Neural crest cell (in vitro differentiated cells): ENCODE measurements around the gene SHISA8. TPM values are rescaled to one million over a fixed set of nuclear protein-coding genes. Genes with fewer than 3 reads are reported as not detected.

Source experiments
- DNase-seq: peaks from one replicate; pipeline ENCODE4 v3.0.0; 2021; ENCODE audit warnings: low read depth, mixed read lengths, low spot score
- H3K27ac Mint-ChIP-seq: one replicate; pipeline ENCODE4 v1.8.0; 2021; ENCODE audit warnings: mild to moderate bottlenecking, mixed read lengths; ENCODE audit not compliant: unreplicated experiment
- H3K27me3 Mint-ChIP-seq: 2 replicates; pipeline ENCODE4 v1.8.0; 2021; ENCODE audit warnings: low read depth, mild to moderate bottlenecking, mixed read lengths
- H3K36me3 Mint-ChIP-seq: 2 replicates; pipeline ENCODE4 v1.8.0; 2021; ENCODE audit warnings: low read depth, mild to moderate bottlenecking, mixed read lengths
- H3K4me1 Mint-ChIP-seq: 2 replicates; pipeline ENCODE4 v1.8.0; 2021; ENCODE audit warnings: mixed read lengths
- H3K4me3 Mint-ChIP-seq: one replicate; pipeline ENCODE4 v1.8.0; 2021; ENCODE audit warnings: mild to moderate bottlenecking, mixed read lengths
- H3K9me3 Mint-ChIP-seq: 2 replicates; pipeline ENCODE4 v1.8.0; 2021; ENCODE audit warnings: mixed read lengths
- microRNA-seq: library from miRNA; unstranded; fragments of <30 nt; microRNA quantifications from one replicate; pipeline ENCODE4, GENCODE V29; 2020
- total RNA-seq: library from RNA; stranded (reverse); gene quantifications from 2 replicates; pipeline ENCODE4 v1.2.1, GENCODE V29; 2021
- TF ChIP-seq, protein P1 (sequence below): fragments of 200-600 bp; sonication (generic); conservative IDR thresholded peaks from 2 replicates; pipeline ENCODE4 v1.5.0; 2021; ENCODE audit warnings: antibody characterized with exemption, mild to moderate bottlenecking

Gene SHISA8
- total RNA-seq, 1 donor from 2014 or later, result 0.19 TPM

DNA sequence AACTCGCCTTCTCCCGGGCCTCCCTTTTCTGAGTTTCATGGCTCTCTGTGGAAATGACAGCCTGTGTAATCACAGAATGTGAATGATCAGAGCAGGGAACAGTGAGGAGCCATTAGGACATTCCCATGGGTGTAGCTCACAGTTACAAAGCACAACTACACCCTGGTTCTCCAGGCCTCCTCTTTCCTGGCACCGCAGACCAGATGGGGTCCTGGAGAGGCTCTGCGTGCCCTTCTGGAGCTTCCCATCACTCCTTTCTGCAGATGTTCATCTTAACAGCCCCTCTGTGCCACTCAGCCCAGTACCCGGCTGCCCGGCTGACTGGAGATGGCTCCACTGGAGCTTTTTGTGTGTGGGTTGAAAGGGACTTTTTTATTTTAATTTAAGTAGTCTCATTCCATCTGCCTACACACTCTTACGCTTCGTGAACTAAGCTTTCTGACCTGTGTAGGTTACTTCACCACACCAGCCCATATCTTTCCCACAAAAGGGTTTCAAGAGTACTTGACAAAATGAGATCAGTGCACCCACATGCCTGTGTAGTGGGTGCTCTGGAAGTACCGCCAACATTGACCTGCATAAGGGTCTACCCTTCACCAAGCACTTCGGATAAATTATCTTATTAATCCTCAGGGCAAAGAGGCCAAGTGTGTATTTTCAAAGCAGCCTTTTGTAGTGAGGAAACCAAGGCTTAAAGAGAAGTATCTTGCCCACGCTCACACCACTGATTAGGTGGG is 52.2 kb downstream of the SHISA8 start:
- no peaks in the 10 kb centered on the region for H3K27me3 Mint-ChIP-seq
- peak overlapping the region; percentile 78 for H3K27ac Mint-ChIP-seq
- peaks cover 36% of the 10 kb centered on the region for H3K4me1 Mint-ChIP-seq
- TF ChIP-seq, protein P1, sequence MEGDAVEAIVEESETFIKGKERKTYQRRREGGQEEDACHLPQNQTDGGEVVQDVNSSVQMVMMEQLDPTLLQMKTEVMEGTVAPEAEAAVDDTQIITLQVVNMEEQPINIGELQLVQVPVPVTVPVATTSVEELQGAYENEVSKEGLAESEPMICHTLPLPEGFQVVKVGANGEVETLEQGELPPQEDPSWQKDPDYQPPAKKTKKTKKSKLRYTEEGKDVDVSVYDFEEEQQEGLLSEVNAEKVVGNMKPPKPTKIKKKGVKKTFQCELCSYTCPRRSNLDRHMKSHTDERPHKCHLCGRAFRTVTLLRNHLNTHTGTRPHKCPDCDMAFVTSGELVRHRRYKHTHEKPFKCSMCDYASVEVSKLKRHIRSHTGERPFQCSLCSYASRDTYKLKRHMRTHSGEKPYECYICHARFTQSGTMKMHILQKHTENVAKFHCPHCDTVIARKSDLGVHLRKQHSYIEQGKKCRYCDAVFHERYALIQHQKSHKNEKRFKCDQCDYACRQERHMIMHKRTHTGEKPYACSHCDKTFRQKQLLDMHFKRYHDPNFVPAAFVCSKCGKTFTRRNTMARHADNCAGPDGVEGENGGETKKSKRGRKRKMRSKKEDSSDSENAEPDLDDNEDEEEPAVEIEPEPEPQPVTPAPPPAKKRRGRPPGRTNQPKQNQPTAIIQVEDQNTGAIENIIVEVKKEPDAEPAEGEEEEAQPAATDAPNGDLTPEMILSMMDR, result no peak
- H3K9me3 Mint-ChIP-seq, result no peaks in the 10 kb centered on the region
- peaks cover 9% of the 10 kb centered on the region for H3K36me3 Mint-ChIP-seq
- H3K4me3 Mint-ChIP-seq, result no peak overlapping the region
- no peak for DNase-seq

DNA sequence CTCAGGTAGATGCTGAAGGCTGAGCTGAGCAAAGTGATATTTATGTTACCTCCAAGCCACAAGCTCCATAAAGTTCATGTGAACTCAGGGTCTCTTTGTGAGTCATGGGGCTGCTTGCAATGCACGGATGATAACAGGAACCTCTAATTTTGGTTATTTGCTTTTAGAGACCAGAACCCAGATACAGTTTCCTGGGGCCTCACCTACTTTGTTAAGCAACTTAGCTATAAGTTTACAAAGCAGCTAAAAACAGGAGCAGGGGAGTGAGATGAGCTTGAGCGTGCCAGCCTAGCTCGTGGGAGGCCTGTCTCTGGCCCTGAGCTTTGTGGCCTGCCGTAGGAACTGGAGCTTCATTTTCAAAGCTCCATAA is 52.7 kb downstream of the SHISA8 start:
- Mint-ChIP-seq H3K4me1 (peaks cover 40% of the 10 kb centered on the region), H3K27me3 (no peaks in the 10 kb centered on the region), H3K36me3 (peaks cover 9% of the 10 kb centered on the region), H3K9me3 (no peaks in the 10 kb centered on the region), H3K27ac (no peak overlapping the region), H3K4me3 (no peak overlapping the region)
- no peak for DNase-seq
- TF ChIP-seq, protein P1, result no peak

Small RNA genes within 50 kb of the gene (microRNA-seq; reads per million reads assigned to microRNA genes)
- 359 reads per million, percentile 73 among the genes with 10 or more reads in this experiment for gene MIR33A

Other genes with a start within 250 kb of the SHISA8 start
- gene SNU13, start 226.2 kb downstream of the SHISA8 start, total RNA-seq, result 155 and 160 TPM in 2 replicates
- gene MEI1, start 215.6 kb downstream of the SHISA8 start, total RNA-seq, result 0.16 and 0.48 TPM in 2 replicates
- gene CCDC134, start 114.4 kb downstream of the SHISA8 start, total RNA-seq, result 23.0 and 26.0 TPM in 2 replicates
- gene SREBF2, start 82.0 kb downstream of the SHISA8 start, total RNA-seq, result 194 and 209 TPM in 2 replicates
- 4.0 and 4.4 TPM in 2 replicates for gene TNFRSF13C, start 11.7 kb upstream of the SHISA8 start, total RNA-seq
- gene CENPM, start 32.1 kb upstream of the SHISA8 start, total RNA-seq, result 47.3 and 48.9 TPM in 2 replicates
- gene SEPTIN3, start 54.4 kb upstream of the SHISA8 start, total RNA-seq, result 71.5 and 75.0 TPM in 2 replicates
- not detected in 2 replicates for gene WBP2NL, start 83.7 kb upstream of the SHISA8 start, total RNA-seq
- gene NAGA, start 155.7 kb upstream of the SHISA8 start, total RNA-seq, result 21.2 and 21.4 TPM in 2 replicates
- 1.3 and 1.5 TPM in 2 replicates for gene PHETA2, start 159.2 kb upstream of the SHISA8 start, total RNA-seq
- 65.7 and 70.9 TPM in 2 replicates for gene SMDT1, start 164.6 kb upstream of the SHISA8 start, total RNA-seq
- 104 and 120 TPM in 2 replicates for gene NDUFA6, start 175.7 kb upstream of the SHISA8 start, total RNA-seq
- 3.5 and 3.7 TPM in 2 replicates for gene CYP2D6, start 215.7 kb upstream of the SHISA8 start, total RNA-seq